ENCODE data around the gene CHRNA9.

- TF ChIP-seq CTCF (IDR thresholded peaks at IDR 0.05) (no peak), ZFX (IDR thresholded peaks at IDR 0.05; ENCODE audit: borderline replicate concordance) (no peak)
Observed at GRCh38 chr4:40331101-40331745, 3.9 kb upstream of the CHRNA9 start.

Measured in 22Rv1 (cell line).